Neural cell (in vitro differentiated cells): ENCODE data around the gene PAX6.

ENCODE experiments used
- CTCF ChIP-seq: fragments of 450-650 bp; IDR thresholded peaks from 2 replicates; pipeline ENCODE4 v1.5.1; 2014; ENCODE audit warnings: antibody characterized with exemption, mild to moderate bottlenecking, moderate library complexity; ENCODE audit not compliant: poor library complexity, severe bottlenecking
- EP300 ChIP-seq: fragments of 450-650 bp; conservative IDR thresholded peaks from 2 replicates; pipeline ENCODE4 v1.6.1; 2014; ENCODE audit warnings: antibody characterized with exemption, mild to moderate bottlenecking, moderate library complexity; ENCODE audit not compliant: poor library complexity, severe bottlenecking
- EZH2 ChIP-seq: fragments of 200-600, 300-800 bp; shearing (Covaris generic), sonication (generic); IDR thresholded peaks from 2 replicates; pipeline ENCODE4 v1.6.1; 2014; ENCODE audit warnings: antibody characterized with exemption, low read length, borderline replicate concordance, mild to moderate bottlenecking; ENCODE audit not compliant: insufficient read depth, poor library complexity, severe bottlenecking
- POLR2AphosphoS5 ChIP-seq: IDR thresholded peaks from 2 replicates; pipeline ENCODE4 v1.6.1; 2012
- RAD21 ChIP-seq: fragments of 450-650 bp; conservative IDR thresholded peaks from 2 replicates; pipeline ENCODE4 v1.6.1; 2014; ENCODE audit warnings: antibody characterized with exemption, mild to moderate bottlenecking, moderate library complexity
- REST ChIP-seq: IDR thresholded peaks from 2 replicates; pipeline ENCODE4 v1.6.1; 2012; ENCODE audit warnings: borderline replicate concordance
- SMC3 ChIP-seq: fragments of 450-650 bp; conservative IDR thresholded peaks from 2 replicates; pipeline ENCODE4 v1.6.1; 2014; ENCODE audit warnings: antibody characterized with exemption, mild to moderate bottlenecking, moderate library complexity; ENCODE audit not compliant: poor library complexity

- TF ChIP-seq CTCF, result no peak
- no peak for TF ChIP-seq EP300
- no peak for TF ChIP-seq EZH2
- TF ChIP-seq REST, result no peak
- TF ChIP-seq RAD21, result no peak
- no peak for TF ChIP-seq POLR2AphosphoS5
- no peak for TF ChIP-seq SMC3
These were observed 13.3 kb upstream of the PAX6 start for GRCh38 chr11:31824332-31824878.
